ENCODE data around the gene GAS2L2.

- TF ChIP-seq CTCF (IDR thresholded peaks at IDR 0.05) (no peak), POLR2A (IDR thresholded peaks at IDR 0.05) (no peak)
These were observed 29.3 kb downstream of the GAS2L2 start for GRCh38 chr17:35723735-35724134.
